ENCODE data around the gene STKLD1.

The STKLD1 gene

DNA sequence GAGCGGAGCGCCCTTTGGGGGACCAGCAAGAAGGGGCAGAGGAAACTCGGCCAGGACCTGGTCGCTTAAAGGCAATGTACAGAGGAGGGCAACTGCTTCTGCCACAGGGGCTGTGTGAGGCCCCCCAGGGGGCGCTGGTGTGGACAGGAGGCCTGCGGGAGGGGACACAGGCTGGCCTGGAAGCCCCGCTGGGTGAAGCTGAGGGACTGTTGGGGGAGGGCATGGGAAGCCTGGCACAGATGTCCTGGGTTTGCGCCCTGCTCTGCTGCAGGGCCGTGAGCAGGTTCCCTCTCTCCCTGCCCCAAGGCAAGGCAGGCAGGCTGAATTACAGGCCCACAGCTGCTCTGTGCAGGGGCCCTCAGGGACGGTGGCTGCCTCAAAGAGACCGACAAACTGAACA lies 33.6 kb upstream of the STKLD1 start:
- in situ Hi-C loops (cut with MboI; ENCODE audit: low pct_unique_long_range_greater_than_20kb, low sequenced_read_pairs) = no loop called here
- DNase-seq = no peak

DNA sequence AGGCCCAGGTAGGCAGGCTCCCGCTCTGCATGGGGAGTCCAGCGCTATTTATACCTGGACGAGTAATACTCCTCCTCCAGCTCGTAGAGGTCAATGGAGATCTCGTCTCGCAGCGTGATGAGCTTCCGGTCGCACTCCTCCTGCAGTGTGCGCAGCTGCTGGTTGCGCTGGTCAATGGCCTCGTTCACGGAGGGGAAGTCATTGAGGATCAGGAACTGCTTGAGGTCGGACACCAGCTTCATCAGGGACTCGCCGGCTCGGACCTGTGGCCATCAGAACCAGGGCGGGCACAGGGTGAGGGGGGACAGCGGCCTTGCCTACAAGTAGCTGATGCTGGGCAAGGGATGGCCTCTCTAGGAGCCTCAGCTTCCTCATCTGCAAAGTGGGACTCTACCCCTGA lies 32.1 kb upstream of the STKLD1 start:
- no peak for DNase-seq
- in situ Hi-C loops (cut with MboI; ENCODE audit: low pct_unique_long_range_greater_than_20kb, low sequenced_read_pairs) = no loop called here

DNA sequence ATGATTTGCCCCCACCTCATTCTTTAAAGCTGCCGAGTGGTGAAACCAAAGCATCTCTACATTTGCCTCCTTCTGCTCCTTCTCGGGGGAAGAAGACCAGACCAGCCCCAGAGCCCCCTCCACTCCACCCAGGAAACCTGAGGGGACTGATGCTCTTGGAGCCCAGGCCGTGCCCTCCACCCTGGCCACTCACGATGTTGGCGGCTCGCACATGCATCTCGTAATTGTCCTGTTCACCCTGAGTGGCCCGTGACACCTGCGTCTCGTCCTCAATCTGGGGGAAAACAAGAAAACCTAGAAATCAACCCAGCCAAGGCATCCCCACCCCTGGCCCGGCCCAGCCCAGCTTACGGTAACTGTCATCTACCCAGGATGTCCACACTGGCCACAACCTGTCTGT lies 31.2 kb upstream of the STKLD1 start:
- no peak for DNase-seq
- in situ Hi-C loops (cut with MboI; ENCODE audit: low pct_unique_long_range_greater_than_20kb, low sequenced_read_pairs) = no loop called here

DNA sequence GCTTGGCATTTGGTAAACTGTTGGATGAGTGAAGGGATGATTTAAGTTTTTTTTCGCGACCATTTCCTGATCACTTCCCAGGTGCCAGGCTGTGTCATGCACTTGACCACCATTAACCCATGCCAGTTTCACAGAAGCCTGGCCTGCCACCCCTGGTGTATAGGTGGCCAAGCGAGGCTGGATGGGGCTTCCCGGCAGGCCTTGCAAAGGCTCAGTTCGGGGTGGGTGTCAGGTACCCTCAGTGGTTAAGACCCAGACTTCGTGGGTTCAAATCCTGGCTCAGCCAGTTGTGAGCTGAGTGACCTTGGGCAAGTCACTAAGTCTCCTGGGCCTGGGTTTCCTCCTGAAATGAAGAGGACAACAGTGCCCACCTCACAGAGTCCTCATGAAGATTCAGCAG lies 30.6 kb upstream of the STKLD1 start:
- in situ Hi-C loops (cut with MboI; ENCODE audit: low pct_unique_long_range_greater_than_20kb, low sequenced_read_pairs) = no loop called here
- DNase-seq = no peak

DNA sequence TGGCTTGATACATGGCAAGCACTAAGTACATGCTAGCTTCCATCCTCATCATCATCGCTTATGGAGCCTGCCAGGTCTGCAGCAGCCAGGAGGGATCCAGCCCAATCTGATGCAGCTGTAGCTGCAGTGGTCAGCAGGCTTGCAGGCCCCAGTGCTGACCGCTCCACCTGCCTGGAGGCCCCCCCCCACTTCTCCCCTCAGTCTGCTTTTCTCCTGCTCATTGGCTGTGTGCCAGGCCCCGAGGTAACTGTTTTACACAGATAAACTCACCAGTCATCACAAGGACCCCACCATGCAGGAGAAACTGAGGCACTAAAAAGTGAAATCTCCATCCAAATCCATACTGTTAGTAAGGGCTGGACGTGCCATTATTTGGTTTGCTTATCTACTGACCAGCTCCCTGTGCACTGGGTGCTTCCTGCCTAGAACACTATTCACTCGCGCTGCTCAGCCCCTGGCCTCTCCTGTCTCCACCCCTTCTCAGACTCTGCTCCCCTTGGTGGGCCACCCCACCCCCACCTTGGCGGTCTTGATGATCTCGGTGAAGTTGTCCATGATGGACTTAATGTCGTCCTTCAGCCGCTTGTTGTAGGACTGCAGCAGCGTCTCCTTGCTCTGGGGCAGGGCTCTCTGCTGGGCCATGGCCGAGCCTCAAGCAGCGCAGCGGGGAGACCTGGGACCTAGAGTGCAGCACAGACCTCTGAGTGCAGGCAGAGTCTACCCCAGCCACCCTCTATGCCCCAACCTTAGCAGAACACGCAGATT lies 30.0 kb upstream of the STKLD1 start:
- in situ Hi-C loops (cut with MboI; ENCODE audit: low pct_unique_long_range_greater_than_20kb, low sequenced_read_pairs) = no loop called here
- no peak for DNase-seq

DNA sequence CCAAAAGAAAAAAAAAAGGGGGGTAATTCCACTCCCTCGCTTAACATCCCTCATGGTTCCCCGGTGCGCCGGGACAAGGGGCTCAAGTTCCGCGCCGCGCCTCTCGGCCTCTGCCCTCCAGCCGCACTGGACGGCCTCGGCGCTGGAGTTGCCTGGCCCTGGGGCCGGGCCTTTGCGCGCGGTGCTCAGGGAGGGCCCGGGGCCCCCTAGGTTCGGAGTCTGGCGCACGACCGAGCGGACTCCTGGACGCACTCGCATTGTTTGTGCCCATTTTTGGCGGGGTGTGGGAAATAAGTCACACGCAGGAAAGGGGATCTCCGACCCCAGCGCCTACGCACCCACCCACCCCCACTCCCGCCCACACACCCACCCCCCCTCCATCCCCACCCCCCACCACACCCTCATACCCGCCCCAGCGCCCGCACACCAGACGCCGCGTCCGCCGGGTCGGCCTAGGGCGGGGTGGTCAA lies 28.6 kb upstream of the STKLD1 start:
- in situ Hi-C loops (cut with MboI; ENCODE audit: low pct_unique_long_range_greater_than_20kb, low sequenced_read_pairs) = no loop called here
- no peak for DNase-seq

DNA sequence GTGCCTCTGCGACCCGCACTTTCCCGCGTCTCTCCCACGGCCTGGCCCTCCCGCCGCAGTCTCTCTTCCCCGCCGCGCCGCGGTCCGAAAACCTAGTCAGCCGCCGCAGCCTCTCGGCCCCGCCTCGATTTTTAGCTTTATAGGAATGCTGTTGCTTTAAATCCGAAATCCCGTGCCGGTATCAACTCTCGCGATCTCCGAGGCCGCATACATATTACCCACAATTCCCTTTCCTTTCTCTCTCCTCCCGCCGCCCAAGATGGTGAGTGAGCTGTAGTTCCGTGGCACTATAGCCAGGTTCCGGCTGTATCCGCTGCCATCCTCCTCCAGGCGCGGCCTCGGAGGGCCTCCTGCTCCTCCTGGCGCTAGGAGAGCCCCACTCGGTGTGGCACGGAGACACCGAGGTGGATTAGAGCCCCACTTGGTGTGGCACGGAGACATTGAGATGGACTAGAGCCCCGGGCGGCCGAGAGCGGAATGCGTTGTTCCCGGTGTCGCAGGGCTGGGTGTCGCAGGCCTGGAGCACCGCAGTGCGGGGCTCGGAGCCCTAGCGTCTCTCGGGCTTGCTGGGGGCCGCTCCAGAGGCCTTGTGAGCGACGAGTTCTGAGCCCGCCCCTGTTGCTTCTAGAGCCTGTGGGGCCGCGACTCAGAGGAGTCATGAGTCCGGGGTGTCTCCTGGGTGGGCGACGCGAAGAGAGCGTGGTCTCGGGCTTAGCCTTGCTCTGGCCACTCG lies 28.0 kb upstream of the STKLD1 start, which contains the start of the genes MED22 and RPL7A:
MED22 (minus strand) TSS at position 147 of the 733 bp plus-strand sequence. CDS start 1,469 bp downstream, outside the sequence.
RPL7A (plus strand) TSS at position 234 of the 733 bp plus-strand sequence; CDS start at position 260, 26 bp downstream.
- in situ Hi-C loops (cut with MboI; ENCODE audit: low pct_unique_long_range_greater_than_20kb, low sequenced_read_pairs) = no loop called here

DNA sequence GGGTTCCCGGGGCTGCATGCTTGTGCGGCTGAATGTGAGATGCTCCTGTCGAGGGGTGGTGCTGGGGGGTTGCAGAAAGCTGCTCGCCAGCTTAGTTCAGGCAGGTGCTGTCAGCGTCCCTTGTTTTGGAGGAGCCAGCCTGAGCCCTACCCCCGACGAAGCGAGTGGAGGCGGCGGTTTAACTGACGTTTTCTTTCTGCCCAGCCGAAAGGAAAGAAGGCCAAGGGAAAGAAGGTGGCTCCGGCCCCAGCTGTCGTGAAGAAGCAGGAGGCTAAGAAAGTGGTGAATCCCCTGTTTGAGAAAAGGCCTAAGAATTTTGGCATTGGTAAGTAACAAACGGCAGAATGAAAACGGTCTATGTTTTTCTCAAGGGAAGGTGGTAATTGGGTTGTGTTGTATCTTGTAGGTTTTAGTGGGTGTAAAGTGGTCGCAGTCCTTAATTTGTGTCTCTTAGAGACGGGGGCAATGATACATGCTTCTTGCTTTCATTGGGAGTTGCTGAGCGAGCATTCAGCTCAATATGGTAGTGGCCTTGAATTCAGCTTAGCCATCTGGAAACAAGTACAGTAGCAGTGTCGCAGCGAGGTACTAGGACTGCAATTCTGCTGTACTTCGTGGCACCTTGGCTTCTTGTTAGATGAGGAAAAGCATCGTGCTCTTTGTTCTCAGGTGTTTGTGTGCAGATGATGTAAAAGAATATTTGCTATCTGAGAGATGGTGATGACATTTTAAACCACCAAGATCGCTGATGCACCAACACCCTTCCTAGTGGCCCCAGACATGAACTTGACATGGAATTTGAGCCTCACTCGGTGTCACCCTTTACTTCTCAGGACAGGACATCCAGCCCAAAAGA lies 27.2 kb upstream of the STKLD1 start:
- in situ Hi-C loops (cut with MboI; ENCODE audit: low pct_unique_long_range_greater_than_20kb, low sequenced_read_pairs) = no loop called here
- DNase-seq = no peak

More for the DNA sequence above, 28.0 kb upstream of the STKLD1 start, which contains the start of the genes MED22 and RPL7A:
- DNase-seq = peak; percentile 99

DNA sequence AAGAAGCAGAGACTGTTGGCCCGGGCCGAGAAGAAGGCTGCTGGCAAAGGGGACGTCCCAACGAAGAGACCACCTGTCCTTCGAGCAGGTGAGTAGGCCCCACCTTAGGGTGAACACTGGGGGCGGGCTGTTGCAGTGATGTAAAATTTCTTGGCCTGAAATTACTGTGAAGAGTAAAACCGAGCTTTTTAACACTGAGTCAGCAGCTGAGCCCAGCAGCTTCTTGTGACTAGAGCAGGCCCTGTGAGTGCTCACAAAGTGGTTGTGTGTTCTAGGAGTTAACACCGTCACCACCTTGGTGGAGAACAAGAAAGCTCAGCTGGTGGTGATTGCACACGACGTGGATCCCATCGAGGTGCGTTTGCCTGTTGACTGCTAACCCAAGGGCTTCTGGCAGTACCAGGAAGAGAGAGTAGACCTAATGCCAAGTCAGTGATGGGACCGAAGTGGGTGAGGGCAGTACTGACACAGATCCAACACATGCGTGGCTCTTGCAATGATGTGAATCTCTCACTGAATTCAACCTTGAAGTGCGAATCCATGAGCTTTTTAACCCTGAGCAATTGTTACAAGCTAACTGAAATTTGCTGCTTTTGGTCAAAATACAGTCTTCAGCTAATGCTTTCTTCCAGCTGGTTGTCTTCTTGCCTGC lies 26.1 kb upstream of the STKLD1 start:
- in situ Hi-C loops (cut with MboI; ENCODE audit: low pct_unique_long_range_greater_than_20kb, low sequenced_read_pairs) = no loop called here
- DNase-seq = no peak

DNA sequence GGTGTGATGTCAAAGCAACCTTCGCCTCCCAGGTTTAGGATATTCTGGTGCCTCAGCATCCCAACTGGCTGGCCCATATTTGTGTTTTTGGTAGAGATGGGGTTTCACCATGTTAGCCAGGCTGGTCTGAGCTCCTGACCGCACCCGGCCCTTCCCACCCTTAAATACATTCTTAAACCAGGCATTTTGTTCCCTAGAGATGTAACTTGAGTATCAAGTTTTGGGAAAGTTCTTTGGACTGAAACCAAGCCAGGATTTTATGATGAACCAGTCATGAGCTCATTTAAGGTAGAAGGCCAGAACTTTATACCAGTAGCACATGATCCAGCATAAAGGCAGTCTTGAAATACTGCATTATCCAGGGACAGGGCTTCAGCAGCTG lies 24.6 kb upstream of the STKLD1 start:
- in situ Hi-C loops (cut with MboI; ENCODE audit: low pct_unique_long_range_greater_than_20kb, low sequenced_read_pairs) = no loop called here

DNA sequence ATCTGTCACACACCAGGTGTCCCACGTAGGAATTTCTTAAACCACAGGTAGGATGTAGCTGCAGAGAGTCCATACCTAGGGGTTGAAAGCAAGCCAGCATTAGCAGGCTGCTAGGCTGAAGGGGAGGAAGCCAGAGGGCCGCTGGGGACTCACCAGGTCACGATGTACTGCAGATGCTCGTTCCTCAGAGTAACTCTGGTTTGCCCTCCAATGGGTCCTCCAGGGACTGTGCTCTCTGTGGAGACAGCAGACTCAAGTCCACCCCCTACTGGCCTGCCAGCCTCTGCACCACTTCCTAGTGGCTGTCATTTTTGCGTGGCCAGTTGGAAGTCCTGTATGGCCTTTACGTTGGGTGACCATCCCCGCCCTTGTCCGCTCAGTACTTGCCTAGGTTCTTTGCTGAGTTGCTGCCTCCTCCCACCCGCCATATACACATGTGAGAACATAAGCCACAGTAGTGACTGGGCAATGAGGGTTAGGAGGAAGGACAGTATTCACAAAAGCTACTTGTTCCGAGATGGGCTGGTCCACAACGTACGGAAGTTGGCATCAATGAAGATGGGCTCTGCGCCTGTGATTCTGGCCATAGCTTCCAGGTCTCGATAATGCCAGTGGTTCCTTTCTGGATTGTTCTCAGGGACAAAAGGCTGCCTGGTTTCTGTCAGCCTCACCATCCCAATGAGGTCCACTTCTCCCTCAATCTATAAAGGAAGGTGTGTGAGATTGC lies 24.1 kb upstream of the STKLD1 start:
- peak; percentile 68 for DNase-seq

More for the DNA sequence above, 24.6 kb upstream of the STKLD1 start:
- DNase-seq = no peak

DNA sequence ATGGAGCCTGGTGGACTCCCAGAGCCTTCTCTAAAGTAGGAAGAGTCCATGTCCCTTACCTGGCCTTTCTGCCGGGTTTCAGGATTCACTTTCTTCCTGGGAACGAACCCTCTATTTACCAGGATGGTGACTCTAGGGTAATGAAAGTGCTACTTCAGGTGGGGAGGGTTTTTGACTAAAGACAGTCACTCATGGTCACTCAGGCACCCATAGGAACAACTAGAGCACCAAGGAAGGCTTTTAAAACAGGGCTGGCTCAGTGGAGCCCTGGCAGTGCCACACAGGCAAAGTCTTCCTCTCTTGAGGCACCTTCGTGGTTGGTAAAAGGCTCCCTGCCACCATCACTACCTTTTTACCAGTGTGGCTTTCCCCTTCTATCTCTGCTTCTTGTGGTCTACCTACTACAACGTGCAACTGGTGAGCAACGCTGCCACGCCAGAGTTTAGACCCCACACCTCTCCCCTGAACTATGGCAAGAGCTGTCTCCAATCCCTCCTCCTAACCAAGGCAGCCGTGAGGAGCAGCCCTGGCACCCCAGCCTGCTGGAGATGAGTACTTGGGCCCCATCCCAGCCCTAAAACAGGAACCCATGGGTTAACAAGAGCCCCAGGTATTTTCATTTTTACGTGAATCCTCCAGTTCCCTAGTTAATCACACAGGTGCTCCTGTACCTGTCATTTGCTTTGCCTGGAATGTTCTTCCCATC lies 23.4 kb upstream of the STKLD1 start:
- DNase-seq = no peak
- in situ Hi-C loops (cut with MboI; ENCODE audit: low pct_unique_long_range_greater_than_20kb, low sequenced_read_pairs) = no loop called here

More for the DNA sequence above, 24.1 kb upstream of the STKLD1 start:
- in situ Hi-C loops (cut with MboI; ENCODE audit: low pct_unique_long_range_greater_than_20kb, low sequenced_read_pairs) = no loop called here

DNA sequence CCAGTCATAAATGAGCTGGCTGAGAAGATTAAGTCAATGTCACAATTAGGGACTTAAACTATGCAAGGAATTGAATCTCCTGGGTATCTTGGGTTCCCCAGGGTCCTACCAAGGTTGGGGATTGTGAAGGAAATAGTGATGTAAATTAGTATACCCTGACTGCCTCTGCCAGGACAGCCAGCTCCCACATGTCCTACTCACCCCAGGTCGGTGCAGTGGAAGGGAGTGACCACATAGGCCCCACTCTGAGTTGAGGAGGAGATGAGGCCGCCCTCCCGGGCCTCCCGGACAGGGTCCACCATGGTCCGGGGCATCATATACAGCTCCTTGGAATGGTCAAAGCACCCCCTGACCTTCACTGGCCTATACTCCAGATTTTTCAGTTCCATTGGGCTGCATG lies 22.6 kb upstream of the STKLD1 start:
- in situ Hi-C loops (cut with MboI; ENCODE audit: low pct_unique_long_range_greater_than_20kb, low sequenced_read_pairs) = no loop called here
- DNase-seq = no peak

DNA sequence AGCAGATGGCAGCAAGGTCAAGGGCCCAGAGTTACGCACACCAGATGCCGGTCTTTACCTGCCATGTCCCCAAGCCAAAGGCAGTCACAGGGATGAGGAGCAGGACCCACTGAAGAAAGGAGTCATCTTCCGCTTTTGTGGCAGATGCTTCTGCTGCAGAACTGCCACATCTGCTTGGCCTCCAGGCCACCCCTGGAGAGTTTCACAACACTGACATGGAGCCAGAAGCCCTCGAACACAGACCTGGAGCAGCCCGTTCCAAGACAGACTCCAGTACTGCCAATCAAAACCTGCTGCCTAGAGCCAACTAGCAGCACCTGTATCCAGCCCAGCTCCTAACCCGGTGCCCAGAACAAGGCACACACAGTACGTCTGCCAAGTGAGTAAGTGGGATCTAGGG lies 21.4 kb upstream of the STKLD1 start:
- no peak for DNase-seq
- in situ Hi-C loops (cut with MboI; ENCODE audit: low pct_unique_long_range_greater_than_20kb, low sequenced_read_pairs) = no loop called here

DNA sequence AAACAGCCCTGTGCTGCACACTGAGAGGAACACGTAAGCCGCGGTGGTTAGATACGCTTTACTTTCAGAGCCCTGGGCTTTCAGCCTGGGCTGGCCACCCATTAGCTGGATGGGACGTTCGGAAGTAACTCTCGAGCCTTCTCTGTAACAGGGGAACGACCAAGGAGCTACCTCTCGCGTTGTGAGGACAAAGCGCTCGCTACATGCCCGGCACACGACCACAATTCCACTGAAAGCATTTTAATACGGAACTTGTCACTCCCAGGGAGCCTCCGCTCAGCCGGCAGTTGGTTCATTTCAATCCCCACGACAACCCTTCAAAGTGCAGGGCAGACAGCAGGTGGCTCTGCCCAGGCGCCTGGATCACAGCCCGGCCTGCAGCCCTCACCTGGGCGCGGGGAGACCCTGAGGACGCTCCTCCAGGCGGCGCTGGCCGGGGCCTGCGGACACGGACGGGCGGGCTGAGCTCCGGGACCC lies 20.2 kb upstream of the STKLD1 start:
- no peak for DNase-seq
- in situ Hi-C loops (cut with MboI; ENCODE audit: low pct_unique_long_range_greater_than_20kb, low sequenced_read_pairs) = no loop called here

DNA sequence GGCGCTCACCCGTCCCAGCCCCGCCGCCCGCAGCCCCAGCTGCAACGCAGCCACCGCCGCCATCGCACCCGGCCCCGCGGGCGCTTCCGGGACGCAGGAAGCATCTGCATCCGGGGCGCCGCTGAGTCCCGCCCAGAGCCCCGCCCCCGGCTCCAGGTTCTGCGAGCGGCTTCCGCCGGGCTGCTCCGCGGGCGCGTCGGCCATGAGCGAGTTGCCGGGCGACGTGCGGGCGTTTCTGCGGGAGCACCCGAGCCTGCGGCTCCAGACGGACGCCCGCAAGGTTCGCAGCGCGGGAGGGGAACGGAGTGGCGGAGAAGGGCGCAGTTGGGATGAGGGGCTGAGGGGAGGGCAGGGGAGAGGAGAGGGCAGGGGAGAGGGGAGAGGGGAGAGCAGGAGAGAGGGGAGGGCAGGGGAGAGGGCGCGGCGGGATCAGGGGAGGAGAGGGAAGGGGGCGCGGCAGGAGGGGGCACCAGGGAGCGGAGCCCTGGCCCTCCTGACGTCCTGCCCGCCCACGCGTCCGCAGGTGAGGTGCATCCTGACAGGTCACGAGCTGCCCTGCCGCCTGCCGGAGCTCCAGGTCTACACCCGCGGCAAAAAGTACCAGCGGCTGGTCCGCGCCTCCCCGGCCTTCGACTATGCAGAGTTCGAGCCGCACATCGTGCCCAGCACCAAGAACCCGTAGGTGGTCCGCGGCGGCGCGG lies 19.6 kb upstream of the STKLD1 start, which contains the start of the genes SURF1 and SURF2:
SURF1 (minus strand) TSS at position 97 of the 701 bp plus-strand sequence; CDS start at position 63, 34 bp downstream.
SURF2 (plus strand) TSS at position 160 of the 701 bp plus-strand sequence; CDS start at position 203, 43 bp downstream.
- peak; percentile 63 for DNase-seq

DNA sequence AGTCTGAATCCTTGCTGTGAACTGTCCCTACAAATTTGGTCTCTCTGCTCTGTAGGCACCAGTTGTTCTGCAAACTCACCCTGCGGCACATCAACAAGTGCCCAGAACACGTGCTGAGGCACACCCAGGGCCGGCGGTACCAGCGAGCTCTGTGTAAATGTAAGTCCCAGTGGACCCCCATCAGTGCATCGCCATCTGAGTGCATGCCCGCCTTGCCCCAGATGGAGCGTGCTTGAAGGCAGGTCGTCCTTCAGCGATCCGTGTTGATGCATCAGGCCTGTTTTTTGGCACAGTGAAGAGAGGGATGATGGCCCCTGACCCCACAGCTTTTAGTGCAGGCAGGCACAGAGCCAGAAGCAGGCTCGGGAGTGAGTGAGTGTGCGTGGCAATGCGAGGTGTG lies 18.5 kb upstream of the STKLD1 start:
- no peak for DNase-seq
- in situ Hi-C loops (cut with MboI; ENCODE audit: low pct_unique_long_range_greater_than_20kb, low sequenced_read_pairs) = no loop called here

More for the DNA sequence above, 19.6 kb upstream of the STKLD1 start, which contains the start of the genes SURF1 and SURF2:
- in situ Hi-C loops (cut with MboI; ENCODE audit: low pct_unique_long_range_greater_than_20kb, low sequenced_read_pairs) = no loop called here

Data from KBM-7 (cell line).